ENCODE results near the gene TCF3.

The TCF3 gene

DNA sequence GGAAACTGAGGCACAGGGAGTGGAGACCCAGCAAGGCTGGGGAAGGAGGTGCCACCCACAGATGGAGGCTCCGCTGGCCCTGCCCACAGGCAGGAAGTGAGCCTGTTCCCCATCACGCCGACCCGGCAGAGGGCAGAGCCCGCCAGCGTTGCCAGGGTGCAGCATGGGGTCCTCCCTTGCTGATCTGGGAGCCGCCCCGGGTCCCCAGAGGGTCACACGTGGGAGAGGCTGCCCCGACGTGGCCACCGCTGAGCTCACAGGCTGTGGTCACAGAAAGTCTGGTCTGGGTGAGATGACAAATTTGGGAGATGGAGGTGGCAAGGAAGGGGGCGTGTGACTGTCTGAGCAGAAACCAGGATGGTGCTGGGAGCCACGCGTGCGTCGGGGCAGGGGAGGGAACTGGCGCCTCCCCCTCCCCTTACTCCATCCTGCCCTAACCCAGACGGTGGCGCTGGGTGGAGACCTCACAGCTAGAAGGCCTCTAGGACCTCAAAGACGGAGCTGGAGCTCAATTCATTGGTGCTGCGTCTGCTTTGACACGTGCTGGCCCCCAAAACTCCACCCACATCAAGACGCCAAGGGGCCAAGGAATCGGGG lies 92.0 kb downstream of the TCF3 start:
- DNase-seq (ENCODE audit: low spot score), result no peak

All from Ammon's horn (tissue), 1 donor.